H9 (cell line): Measurements from ENCODE around the gene STK17B. TPM values are rescaled to one million over a fixed set of nuclear protein-coding genes. Genes with fewer than 3 reads are reported as not detected.

ENCODE experiments used
- DNase-seq: peaks from one replicate; pipeline ENCODE4 v3.0.0-alpha.2; 2017
- H2AFZ ChIP-seq: one replicate; pipeline ENCODE4 v1.6.1; 2013; ENCODE audit warnings: mild to moderate bottlenecking, low read length, control low read depth, moderate library complexity
- H2AK5ac ChIP-seq: 2 replicates; pipeline ENCODE4 v1.6.1; 2013; ENCODE audit warnings: low read length, control low read depth, mixed read lengths; ENCODE audit not compliant: insufficient read length
- H2BK120ac ChIP-seq: one replicate; pipeline ENCODE4 v1.6.1; 2013; ENCODE audit warnings: low read depth, mild to moderate bottlenecking, low read length, control low read depth, inconsistent platforms; ENCODE audit not compliant: poor library complexity, severe bottlenecking
- H2BK12ac ChIP-seq: 2 replicates; pipeline ENCODE4 v1.6.1; 2013; ENCODE audit warnings: low read length, control low read depth, mixed read lengths, low read depth; ENCODE audit not compliant: insufficient read length
- H2BK15ac ChIP-seq: 2 replicates; pipeline ENCODE4 v1.6.1; 2013; ENCODE audit warnings: low read depth, low read length, control low read depth
- H2BK20ac ChIP-seq: one replicate; pipeline ENCODE4 v1.6.1; 2013; ENCODE audit warnings: low read depth, mild to moderate bottlenecking, low read length, control low read depth, inconsistent platforms; ENCODE audit not compliant: poor library complexity, severe bottlenecking
- H2BK5ac ChIP-seq: 2 replicates; pipeline ENCODE4 v1.6.1; 2013; ENCODE audit warnings: low read length, control low read depth, mixed read lengths; ENCODE audit not compliant: insufficient read length
- H3K14ac ChIP-seq: 2 replicates; pipeline ENCODE4 v1.6.1; 2013; ENCODE audit warnings: low read length, control low read depth; ENCODE audit not compliant: insufficient read depth
- H3K18ac ChIP-seq: 2 replicates; pipeline ENCODE4 v1.6.1; 2013; ENCODE audit warnings: low read depth, mild to moderate bottlenecking, mixed read lengths, low read length, control low read depth; ENCODE audit not compliant: insufficient read length
- H3K23ac ChIP-seq: 2 replicates; pipeline ENCODE4 v1.6.1; 2013; ENCODE audit warnings: low read length, control low read depth, mixed read lengths, low read depth; ENCODE audit not compliant: insufficient read length
- H3K23me2 ChIP-seq: 2 replicates; pipeline ENCODE4 v1.6.1; 2013; ENCODE audit warnings: low read depth, mild to moderate bottlenecking, mixed read lengths, low read length, control low read depth; ENCODE audit not compliant: insufficient read length, poor library complexity, severe bottlenecking
- H3K27ac ChIP-seq: 2 replicates; pipeline ENCODE4 v1.5.1; 2013; ENCODE audit warnings: low read length, control low read depth, mixed read lengths, low read depth; ENCODE audit not compliant: insufficient read length
- H3K27me3 ChIP-seq: 2 replicates; pipeline ENCODE4 v1.6.1; 2013; ENCODE audit warnings: low read length, control low read depth, inconsistent platforms; ENCODE audit not compliant: insufficient read depth
- H3K4ac ChIP-seq: 2 replicates; pipeline ENCODE4 v1.6.1; 2013; ENCODE audit warnings: low read depth, mild to moderate bottlenecking, control low read depth, inconsistent platforms, low read length, moderate library complexity
- H3K4me1 ChIP-seq: 2 replicates; pipeline ENCODE4 v1.6.1; 2013; ENCODE audit warnings: low read length, control low read depth, inconsistent platforms; ENCODE audit not compliant: insufficient read depth
- H3K4me2 ChIP-seq: 2 replicates; pipeline ENCODE4 v1.6.1; 2013; ENCODE audit warnings: low read length, control low read depth, mixed read lengths; ENCODE audit not compliant: insufficient read length, insufficient read depth
- H3K56ac ChIP-seq: 2 replicates; pipeline ENCODE4 v1.6.1; 2013; ENCODE audit warnings: low read depth, mild to moderate bottlenecking, mixed read lengths, low read length, control low read depth; ENCODE audit not compliant: insufficient read length
- H3K79me1 ChIP-seq: 2 replicates; pipeline ENCODE4 v1.6.1; 2013; ENCODE audit warnings: low read depth, mild to moderate bottlenecking, moderate library complexity, low read length, control low read depth, inconsistent platforms; ENCODE audit not compliant: insufficient read depth, poor library complexity, severe bottlenecking
- H3K79me2 ChIP-seq: 2 replicates; pipeline ENCODE4 v1.6.1; 2013; ENCODE audit warnings: low read length, control low read depth, inconsistent platforms; ENCODE audit not compliant: insufficient read depth
- H3K9ac ChIP-seq: 2 replicates; pipeline ENCODE4 v1.6.1; 2013; ENCODE audit warnings: low read length, control low read depth, mixed read lengths; ENCODE audit not compliant: insufficient read length; ENCODE audit errors: extremely low read depth
- H3K9me3 ChIP-seq: one replicate; pipeline ENCODE4 v1.6.1; 2013; ENCODE audit warnings: low read depth, low read length, inconsistent platforms; ENCODE audit not compliant: control insufficient read depth
- H3T11ph ChIP-seq: one replicate; pipeline ENCODE4 v1.6.1; 2013; ENCODE audit warnings: mild to moderate bottlenecking, low read length, control low read depth, inconsistent platforms
- H4K20me1 ChIP-seq: one replicate; pipeline ENCODE4 v1.6.1; 2013; ENCODE audit not compliant: control insufficient read depth, insufficient read length, insufficient read depth
- H4K5ac ChIP-seq: 2 replicates; pipeline ENCODE4 v1.6.1; 2013; ENCODE audit warnings: low read depth, mild to moderate bottlenecking, mixed read lengths, low read length, control low read depth; ENCODE audit not compliant: insufficient read length
- H4K8ac ChIP-seq: replicated peaks from 2 replicates; pipeline ENCODE4 v1.6.1; 2013; ENCODE audit warnings: low read length, control low read depth, mixed read lengths, low read depth; ENCODE audit not compliant: insufficient read length
- H4K91ac ChIP-seq: 2 replicates; pipeline ENCODE4 v1.6.1; 2013; ENCODE audit warnings: low read depth, mild to moderate bottlenecking, moderate library complexity, mixed read lengths, low read length, control low read depth; ENCODE audit not compliant: insufficient read length
- H3K27ac Mint-ChIP-seq, 3 experiments: 2 replicates in 2 of 3; 3 replicates in 1 of 3; pipeline ENCODE4 v1.8.0; 2020 to 2021; ENCODE audit warnings: mixed read lengths in 3 of 3, mild to moderate bottlenecking in 1 of 3, moderate library complexity in 1 of 3
- H3K27me3 Mint-ChIP-seq: 2 replicates; pipeline ENCODE4 v1.8.0; 2021; ENCODE audit warnings: low read depth, mild to moderate bottlenecking, moderate library complexity, mixed read lengths
- H3K36me3 Mint-ChIP-seq, 3 experiments: 2 replicates in 2 of 3; 3 replicates in 1 of 3; pipeline ENCODE4 v1.8.0; 2020 to 2021; ENCODE audit warnings: low read depth in 3 of 3, mixed read lengths in 3 of 3; ENCODE audit not compliant: insufficient read depth in 1 of 3
- H3K4me1 Mint-ChIP-seq, 2 experiments: 2 replicates each; pipeline ENCODE4 v1.8.0; 2020; ENCODE audit warnings: mixed read lengths in 2 of 2
- H3K4me3 Mint-ChIP-seq, 2 experiments: 2 replicates in 1 of 2; 3 replicates in 1 of 2; pipeline ENCODE4 v1.8.0; 2020 to 2021; ENCODE audit warnings: mild to moderate bottlenecking in 2 of 2, mixed read lengths in 2 of 2, moderate library complexity in 1 of 2
- H3K9me3 Mint-ChIP-seq, 2 experiments: 2 replicates in 1 of 2; 3 replicates in 1 of 2; pipeline ENCODE4 v1.8.0; 2020; ENCODE audit warnings: mild to moderate bottlenecking in 2 of 2, mixed read lengths in 2 of 2, moderate library complexity in 1 of 2
- WGBS: extraction: QIAGEN DNeasy Blood & Tissue Kit; methylation state at CpG from one replicate; pipeline ENCODE4 v1.1.7; 2013; ENCODE audit warnings: missing lambda C conversion rate, low lambda C conversion rate, mixed read lengths; ENCODE audit not compliant: insufficient read length; ENCODE audit errors: extremely low coverage; 5-methylcytosine and 5-hydroxymethylcytosine counted together
- total RNA-seq: library from RNA; stranded (reverse); gene quantifications from 2 replicates; pipeline ENCODE4 v1.2.1, GENCODE V29; 2021
- TF ChIP-seq, protein P1 (sequence below): fragments of 200-600 bp; sonication (generic); conservative IDR thresholded peaks from 3 replicates; pipeline ENCODE4 v1.8.0; 2021; ENCODE audit warnings: antibody characterized with exemption, mild to moderate bottlenecking

STK17B gene
- total RNA-seq, 1 experiment from 2014 or later: 6.1 TPM

DNA sequence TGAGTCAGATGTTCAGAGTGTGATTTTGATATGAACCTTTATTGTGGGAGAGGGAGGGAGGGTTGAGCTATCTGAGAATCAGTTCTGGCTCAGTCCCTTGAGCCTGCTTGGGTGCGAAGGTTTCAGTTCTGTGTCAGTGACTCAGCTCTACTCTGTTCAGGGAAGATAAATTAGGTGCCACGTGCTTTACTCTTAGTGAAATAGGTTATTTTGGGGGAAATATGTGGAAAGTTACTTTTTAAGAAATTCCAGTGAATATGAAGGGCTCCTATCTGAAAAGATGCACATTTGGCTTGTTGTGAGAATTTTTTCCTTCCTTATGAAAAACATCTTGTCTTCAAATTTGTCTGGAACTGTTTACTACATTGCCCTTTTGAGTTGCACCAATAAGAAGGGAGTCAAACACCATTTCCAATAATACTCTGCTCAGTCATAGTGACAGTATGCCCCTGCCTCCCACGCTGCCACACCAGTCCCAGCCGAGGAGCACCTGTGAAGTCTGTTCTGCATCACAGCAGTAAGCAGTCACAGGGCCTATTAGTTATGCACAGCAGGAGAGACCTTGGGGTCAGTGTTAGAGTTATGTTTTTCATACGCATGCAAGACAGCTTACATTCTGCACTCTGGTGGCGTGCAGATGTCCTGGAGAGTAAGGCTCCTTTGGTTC is 69.9 kb downstream of the STK17B start:
- Histone ChIP-seq H4K8ac (no peak overlapping the region), H3K4ac (no peak overlapping the region), H3K4me1 (peaks cover 2% of the 10 kb centered on the region; the same call in 1 of the 2 replicates), H4K20me1 (no peaks in the 10 kb centered on the region), H3K4me2 (no peak overlapping the region), H3K23me2 (peaks cover 3% of the 10 kb centered on the region), H3K56ac (no peak overlapping the region), H4K5ac (no peak overlapping the region), H3K27me3 (no peaks in the 10 kb centered on the region), H2BK5ac (no peak overlapping the region), H4K91ac (no peak overlapping the region), H3K27ac (no peak overlapping the region), H3K9me3 (no peaks in the 10 kb centered on the region), H3K79me1 (no peaks in the 10 kb centered on the region), H3K23ac (no peak overlapping the region), H2BK20ac (no peak overlapping the region), H3K18ac (no peak overlapping the region), H3K9ac (no peak overlapping the region), H2AK5ac (no peak overlapping the region), H2AFZ (no peak overlapping the region), H3K79me2 (no peaks in the 10 kb centered on the region), H3K14ac (no peak overlapping the region), H2BK120ac (no peak overlapping the region), H2BK12ac (no peak overlapping the region), H2BK15ac (no peak overlapping the region), H3T11ph (no peak overlapping the region)
- WGBS: no CpG with 5 or more reads among the region's 6 CpGs
- peaks cover 0 to 7% (median 0%) of the 10 kb centered on the region in 3 experiments; a peak in 3 of 7 replicates for H3K36me3 Mint-ChIP-seq
- TF ChIP-seq, protein P1, sequence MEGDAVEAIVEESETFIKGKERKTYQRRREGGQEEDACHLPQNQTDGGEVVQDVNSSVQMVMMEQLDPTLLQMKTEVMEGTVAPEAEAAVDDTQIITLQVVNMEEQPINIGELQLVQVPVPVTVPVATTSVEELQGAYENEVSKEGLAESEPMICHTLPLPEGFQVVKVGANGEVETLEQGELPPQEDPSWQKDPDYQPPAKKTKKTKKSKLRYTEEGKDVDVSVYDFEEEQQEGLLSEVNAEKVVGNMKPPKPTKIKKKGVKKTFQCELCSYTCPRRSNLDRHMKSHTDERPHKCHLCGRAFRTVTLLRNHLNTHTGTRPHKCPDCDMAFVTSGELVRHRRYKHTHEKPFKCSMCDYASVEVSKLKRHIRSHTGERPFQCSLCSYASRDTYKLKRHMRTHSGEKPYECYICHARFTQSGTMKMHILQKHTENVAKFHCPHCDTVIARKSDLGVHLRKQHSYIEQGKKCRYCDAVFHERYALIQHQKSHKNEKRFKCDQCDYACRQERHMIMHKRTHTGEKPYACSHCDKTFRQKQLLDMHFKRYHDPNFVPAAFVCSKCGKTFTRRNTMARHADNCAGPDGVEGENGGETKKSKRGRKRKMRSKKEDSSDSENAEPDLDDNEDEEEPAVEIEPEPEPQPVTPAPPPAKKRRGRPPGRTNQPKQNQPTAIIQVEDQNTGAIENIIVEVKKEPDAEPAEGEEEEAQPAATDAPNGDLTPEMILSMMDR: no peak
- no peak overlapping the region for H3K4me3 Mint-ChIP-seq
- DNase-seq: no peak
- H3K9me3 Mint-ChIP-seq: no peaks in the 10 kb centered on the region
- peaks cover 51 to 54% of the 10 kb centered on the region in 2 experiments for H3K4me1 Mint-ChIP-seq
- H3K27me3 Mint-ChIP-seq: no peaks in the 10 kb centered on the region
- peak overlapping the region; percentile 9 to 70 (median 35); a peak in 5 of 7 replicates for H3K27ac Mint-ChIP-seq
